ENCODE results near the gene TBC1D4. TPM values are rescaled to one million over a fixed set of nuclear protein-coding genes. Genes with fewer than 3 reads are reported as not detected.

Gene TBC1D4
- total and polyA plus RNA-seq, 2 donors from 2014 or later: 14.7 to 51.8 TPM

- DNase-seq (peak; percentile 65 to 86 (median 68)), FAIRE-seq (no peak)
- Histone ChIP-seq H3K4me1 (ENCODE audit: control insufficient read depth in 2 of 3, insufficient read depth in 2 of 3, low read depth in 1 of 3, low read length in 3 of 3) (no peaks in the 10 kb centered on the region), H3K27me3 (ENCODE audit: control insufficient read depth, insufficient read depth, low read length) (no peaks in the 10 kb centered on the region), H3K4me3 (ENCODE audit: low read length in 3 of 3) (peak overlapping the region; percentile 60 to 82 (median 72)), H3K9ac (ENCODE audit: low read length in 3 of 3) (peak overlapping the region in 2 of 3 donors; percentile 28 to 59), H3K27ac (ENCODE audit: low read depth in 2 of 2, low read length in 2 of 2) (peak overlapping the region; percentile 78 to 85), H3K9me3 (ENCODE audit: control insufficient read depth in 2 of 3, insufficient read depth in 1 of 3, low read length in 3 of 3) (no peaks in the 10 kb centered on the region), H3K36me3 (ENCODE audit: control insufficient read depth in 2 of 3, insufficient read depth in 3 of 3, low read length in 3 of 3) (no peaks in the 10 kb centered on the region)
- intact Hi-C loops (cut with DNase I): loop anchor here (10.0 kb wide), 1 partner anchor 107 kb away; no protein-coding TSS in a partner anchor
- TF ChIP-seq CTCF (IDR thresholded peaks at IDR 0.05; ENCODE audit: borderline replicate concordance, extremely low read depth, insufficient read depth): no peak
These were observed 546 bp downstream of the TBC1D4 start for GRCh38 chr13:75481176-75482069.

GRCh38 chr13:75480671-75481175 is 1.2 kb downstream of the TBC1D4 start:
- DNase-seq: peak; percentile 82 to 89 (median 86)

GRCh38 chr13:75479102-75479740 is 2.7 kb downstream of the TBC1D4 start:
- Histone ChIP-seq H3K4me1 (ENCODE audit: control insufficient read depth in 2 of 3, insufficient read depth in 2 of 3, low read depth in 1 of 3, low read length in 3 of 3) (no peaks in the 10 kb centered on the region), H3K4me3 (ENCODE audit: low read length in 3 of 3) (peak overlapping the region; percentile 24 to 82 (median 43)), H3K9ac (ENCODE audit: low read length in 3 of 3) (no peak overlapping the region), H3K9me3 (ENCODE audit: control insufficient read depth in 2 of 3, insufficient read depth in 1 of 3, low read length in 3 of 3) (no peaks in the 10 kb centered on the region), H3K27me3 (ENCODE audit: control insufficient read depth, insufficient read depth, low read length) (no peaks in the 10 kb centered on the region), H3K36me3 (ENCODE audit: control insufficient read depth in 2 of 3, insufficient read depth in 3 of 3, low read length in 3 of 3) (no peaks in the 10 kb centered on the region), H3K27ac (ENCODE audit: low read depth in 2 of 2, low read length in 2 of 2) (no peak overlapping the region)
- peak in 1 of 5 donors; percentile 10 for DNase-seq
- no peak for FAIRE-seq
- no peak for TF ChIP-seq CTCF (IDR thresholded peaks at IDR 0.05; ENCODE audit: borderline replicate concordance, extremely low read depth, insufficient read depth)
- intact Hi-C loops (cut with DNase I): no loop called here

More at GRCh38 chr13:75480671-75481175, 1.2 kb downstream of the TBC1D4 start:
- intact Hi-C loops (cut with DNase I): loop anchor here (10.0 kb wide), 1 partner anchor 106 kb away; no protein-coding TSS in a partner anchor
- Histone ChIP-seq H3K27me3 (ENCODE audit: control insufficient read depth, insufficient read depth, low read length) (no peaks in the 10 kb centered on the region), H3K4me3 (ENCODE audit: low read length in 3 of 3) (peak overlapping the region; percentile 50 to 83 (median 82)), H3K27ac (ENCODE audit: low read depth in 2 of 2, low read length in 2 of 2) (peak overlapping the region; percentile 65 to 78), H3K9ac (ENCODE audit: low read length in 3 of 3) (peak overlapping the region in 2 of 3 donors; percentile 40 to 59), H3K9me3 (ENCODE audit: control insufficient read depth in 2 of 3, insufficient read depth in 1 of 3, low read length in 3 of 3) (no peaks in the 10 kb centered on the region), H3K36me3 (ENCODE audit: control insufficient read depth in 2 of 3, insufficient read depth in 3 of 3, low read length in 3 of 3) (no peaks in the 10 kb centered on the region), H3K4me1 (ENCODE audit: control insufficient read depth in 2 of 3, insufficient read depth in 2 of 3, low read depth in 1 of 3, low read length in 3 of 3) (no peaks in the 10 kb centered on the region)
- FAIRE-seq: no peak
- TF ChIP-seq CTCF (IDR thresholded peaks at IDR 0.05; ENCODE audit: borderline replicate concordance, extremely low read depth, insufficient read depth): no peak
